Stimulated activated CD4-positive, alpha-beta T cell treated with anti-CD3 and anti-CD28 coated beads, TNF-alpha, amount 100 ng/mL, for 1 hour (primary cell): ENCODE measurements around the gene CLIC1.
A peak's percentile ranks its signal among the peaks of the same experiment; 100 is the strongest.

Source experiments
- DNase-seq, 3 donors: peaks; one replicate each; pipeline ENCODE4 v3.0.0-alpha.2; 2020; ENCODE audit warnings: low read depth in 3 of 3, low spot score in 1 of 3

The CLIC1 gene

GRCh38 chr6:31739639-31740396, 3.5 kb upstream of the CLIC1 start, which contains the start of gene MSH5:
Gene MSH5, plus strand, starts transcription at chr6:31740005. Its CDS starts 462 bp downstream, at chr6:31740467.
- peak; percentile 83 to 89 (median 87) for DNase-seq

GRCh38 chr6:31737991-31738979, 2.0 kb upstream of the CLIC1 start:
- peak in 1 of 3 donors; percentile 29 for DNase-seq

- no peak for DNase-seq
These were observed 1.1 kb upstream of the CLIC1 start for GRCh38 chr6:31737315-31737990.

GRCh38 chr6:31736768-31737314, 511 bp upstream of the CLIC1 start:
- DNase-seq, result no peak

- DNase-seq, result peak in 1 of 3 donors; percentile 26
These were observed 1.4 kb downstream of the CLIC1 start for GRCh38 chr6:31734821-31735406.

- no peak for DNase-seq
These were observed 2.0 kb downstream of the CLIC1 start for GRCh38 chr6:31734247-31734820.

- DNase-seq, result no peak
These were observed 2.6 kb downstream of the CLIC1 start for GRCh38 chr6:31733734-31734133.

GRCh38 chr6:31732029-31732428, 4.3 kb downstream of the CLIC1 start:
- no peak for DNase-seq

- no peak for DNase-seq
These were observed 5.7 kb downstream of the CLIC1 start for GRCh38 chr6:31730631-31731086.

GRCh38 chr6:31729979-31730630, 6.2 kb downstream of the CLIC1 start:
- peak in 1 of 3 donors; percentile 56 for DNase-seq

- DNase-seq, result peak in 2 of 3 donors; percentile 64 to 73
These were observed 6.8 kb downstream of the CLIC1 start for GRCh38 chr6:31729515-31729978.

- no peak for DNase-seq
These were observed 7.4 kb downstream of the CLIC1 start, which contains the start of gene DDAH2 for GRCh38 chr6:31728767-31729514. Gene DDAH2, minus strand, starts transcription at chr6:31729299. Its CDS starts 138 bp downstream, at chr6:31729161.

GRCh38 chr6:31727717-31728671, 8.3 kb downstream of the CLIC1 start:
- DNase-seq, result no peak

- DNase-seq, result no peak
These were observed 9.2 kb downstream of the CLIC1 start for GRCh38 chr6:31727034-31727716.

GRCh38 chr6:31725502-31726350, 10.6 kb downstream of the CLIC1 start:
- DNase-seq, result no peak
